Measurements from ENCODE around the gene SLIT3.

The SLIT3 gene

DNA sequence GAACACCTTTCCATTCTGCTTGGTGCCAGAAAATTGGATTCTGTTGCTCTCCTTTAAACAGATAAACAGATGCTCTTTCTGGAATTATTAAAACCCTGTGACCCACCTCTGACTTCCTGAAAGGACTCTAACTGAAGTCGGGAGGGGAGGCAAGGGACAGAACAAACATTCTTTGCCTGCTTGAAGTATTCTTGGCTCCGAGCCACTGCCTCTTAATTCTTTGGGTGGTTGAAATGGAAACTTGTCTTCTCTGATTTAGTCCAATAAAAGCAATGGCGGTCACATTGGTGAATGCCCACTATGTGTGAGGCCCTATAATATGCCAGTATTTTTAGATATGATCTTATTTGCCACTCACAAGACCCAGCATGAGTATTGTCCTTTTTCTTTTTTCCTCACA is 236.8 kb downstream of the SLIT3 start:
- DNase-seq = no peak

GRCh38 chr5:169063316-169063953 is 237.5 kb downstream of the SLIT3 start:
- DNase-seq = no peak

- no peak for DNase-seq
Measured at GRCh38 chr5:169062690-169063089, 238.2 kb downstream of the SLIT3 start.

DNA sequence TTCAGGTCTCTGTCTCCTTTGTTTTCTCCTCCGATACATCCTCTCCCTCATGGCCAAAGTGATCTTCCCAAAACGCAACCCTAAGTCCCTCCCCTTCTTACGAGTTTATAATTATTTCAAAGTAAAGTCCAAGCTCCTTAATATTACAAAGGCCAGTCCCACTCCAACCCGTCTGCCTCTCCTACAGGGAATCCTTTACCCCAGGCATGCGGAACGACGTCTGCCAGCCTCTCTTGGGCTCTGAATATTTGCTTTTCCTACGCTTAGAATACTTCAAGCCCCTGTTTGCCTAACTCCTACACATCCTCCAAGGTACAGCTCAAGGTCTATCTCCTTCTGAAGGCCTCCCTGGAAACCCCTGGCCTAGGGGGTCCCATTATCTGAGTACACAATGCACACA is 246.4 kb downstream of the SLIT3 start:
- no peak for DNase-seq

DNA sequence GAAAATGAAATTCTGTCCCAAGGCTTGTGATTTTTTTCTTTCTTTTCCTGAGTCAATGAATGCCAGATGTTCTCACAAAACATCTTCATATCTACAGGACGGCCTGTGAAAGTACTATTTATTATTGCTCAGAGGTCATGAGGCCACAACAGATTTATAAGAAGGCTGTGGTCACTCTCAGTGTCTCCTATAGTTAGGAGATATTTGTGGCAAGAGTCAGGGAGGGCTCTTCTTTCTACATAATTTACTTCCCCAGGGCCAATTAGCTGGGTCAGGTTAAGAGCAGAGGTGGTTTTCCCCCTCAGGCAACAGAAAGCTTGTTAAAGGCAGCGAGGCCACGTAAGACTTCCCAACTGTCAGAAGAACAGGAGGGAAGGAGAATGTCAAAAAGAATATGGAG is 248.7 kb downstream of the SLIT3 start:
- no peak for DNase-seq

- DNase-seq = no peak
Measured at GRCh38 chr5:169051351-169051750, 249.6 kb downstream of the SLIT3 start.

DNA sequence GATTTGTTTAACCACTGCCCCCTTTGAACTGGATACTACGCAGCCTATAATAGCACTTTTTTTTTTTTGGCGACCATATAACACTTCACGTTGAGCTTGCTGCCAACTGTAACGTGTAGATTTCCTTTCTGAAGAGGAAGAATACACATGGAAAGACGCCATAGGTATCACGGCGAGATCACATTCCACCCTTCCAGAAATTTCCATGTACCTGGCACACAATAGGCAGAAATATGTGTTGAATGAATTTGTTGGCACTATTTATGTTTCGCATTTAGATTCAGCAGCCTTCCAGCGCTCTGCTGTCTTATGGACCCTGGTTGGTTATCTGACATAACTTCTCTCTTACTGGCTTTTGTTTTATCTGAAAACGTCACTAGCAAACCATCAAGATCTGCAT is 250.3 kb downstream of the SLIT3 start:
- no peak for DNase-seq

DNA sequence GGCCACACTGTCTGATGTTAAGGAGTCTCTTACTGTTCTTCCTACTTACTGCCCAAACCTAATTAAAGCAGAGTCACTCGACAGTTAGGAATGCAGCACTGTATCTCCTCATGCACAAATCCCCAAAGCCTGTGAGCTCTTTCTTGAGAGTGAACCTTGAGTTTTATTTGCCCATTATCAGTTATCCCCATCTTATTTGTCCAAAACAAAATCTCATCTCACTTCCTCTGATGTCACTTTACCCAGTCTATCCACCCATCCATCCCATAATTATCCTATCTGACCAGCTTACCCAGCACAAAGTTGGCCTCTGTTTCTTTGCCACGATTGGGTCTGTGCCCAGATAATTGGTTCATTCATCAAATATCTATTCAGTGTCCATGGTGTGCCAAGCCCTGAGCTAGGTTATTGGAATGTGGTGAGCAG is 250.8 kb downstream of the SLIT3 start:
- DNase-seq = no peak

- DNase-seq = no peak
Measured at GRCh38 chr5:169049712-169050111, 251.2 kb downstream of the SLIT3 start.

DNA sequence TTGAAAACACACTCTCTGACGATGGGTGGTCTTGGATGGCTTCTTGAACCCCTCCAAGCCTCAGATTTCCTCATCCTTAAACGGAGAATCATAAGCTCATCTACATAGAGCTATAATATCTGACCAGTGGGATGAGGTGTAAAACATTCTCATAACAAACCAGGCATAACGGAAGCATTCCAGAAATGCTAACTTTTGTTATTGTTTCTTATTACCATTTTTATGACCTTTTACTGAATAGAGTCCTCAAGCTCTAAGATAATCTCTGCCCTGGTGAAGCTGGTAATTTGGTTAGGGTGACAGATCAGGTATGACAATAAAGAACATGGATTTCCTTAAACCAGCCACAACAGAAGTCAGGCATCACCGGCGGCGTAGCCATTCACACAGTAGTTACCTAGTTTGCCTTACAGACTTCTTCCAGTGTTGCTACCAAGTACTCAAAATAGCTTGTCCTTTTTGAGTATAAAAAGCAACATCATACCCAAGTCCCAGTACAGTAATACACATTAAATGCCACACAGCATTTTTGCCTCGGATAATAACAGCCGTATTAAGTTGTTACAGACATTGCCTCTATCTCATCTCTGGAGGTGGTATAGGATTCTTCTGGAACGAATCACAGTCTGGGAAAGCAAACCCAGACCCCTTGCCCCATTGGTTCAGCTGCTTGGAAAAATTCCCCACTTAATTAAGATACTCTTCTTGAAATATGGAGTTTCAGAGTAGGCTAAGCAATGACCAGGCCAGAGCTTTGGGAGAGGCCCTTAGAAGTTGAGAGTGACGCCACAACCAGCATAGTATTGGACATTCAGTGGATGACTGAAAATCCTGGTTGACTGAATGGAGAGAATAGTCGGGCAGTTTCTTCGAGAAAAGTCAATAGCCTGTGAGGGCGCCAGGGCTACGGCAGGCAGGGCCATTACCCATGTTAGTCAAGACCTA is 252.5 kb downstream of the SLIT3 start:
- no peak for DNase-seq

- no peak for DNase-seq
Measured at GRCh38 chr5:169044962-169045361, 256.0 kb downstream of the SLIT3 start.

DNA sequence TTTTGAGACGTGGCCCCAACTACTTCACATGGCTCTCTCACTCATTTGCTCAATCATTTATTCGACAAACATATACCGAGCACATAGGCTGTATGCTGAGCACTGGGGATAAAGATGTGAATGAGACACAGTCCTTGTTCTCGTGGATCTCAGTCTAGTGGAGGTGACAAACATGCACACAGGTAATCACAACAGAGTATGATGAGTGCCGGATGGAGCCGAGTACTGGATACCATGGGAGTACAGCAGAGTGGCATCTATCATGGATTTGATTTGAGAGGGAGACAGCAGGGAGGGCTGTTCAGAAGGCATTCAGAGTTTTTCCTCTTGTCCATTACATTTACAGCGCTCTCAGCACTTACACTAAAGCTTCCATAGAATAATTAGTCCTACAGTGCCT is 259.8 kb downstream of the SLIT3 start:
- no peak for DNase-seq

DNA sequence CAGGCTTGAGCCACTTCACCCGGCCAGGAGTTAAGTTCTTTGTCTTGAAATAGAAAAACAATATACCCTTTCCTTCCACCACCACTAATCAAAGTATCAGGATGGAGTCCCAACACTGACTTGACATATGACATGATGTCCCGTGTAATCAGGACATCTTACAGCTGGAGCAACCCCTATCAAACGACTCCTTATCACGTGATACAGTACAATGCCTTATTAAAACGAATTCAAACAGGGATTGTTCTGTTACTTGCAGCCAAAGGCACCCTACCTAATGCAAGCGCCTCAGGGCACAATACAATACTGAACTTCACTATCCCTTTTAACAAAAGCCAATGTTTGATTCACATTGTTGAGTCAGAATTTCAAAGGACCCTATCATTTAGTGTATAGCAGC is 261.3 kb downstream of the SLIT3 start:
- DNase-seq = no peak

DNA sequence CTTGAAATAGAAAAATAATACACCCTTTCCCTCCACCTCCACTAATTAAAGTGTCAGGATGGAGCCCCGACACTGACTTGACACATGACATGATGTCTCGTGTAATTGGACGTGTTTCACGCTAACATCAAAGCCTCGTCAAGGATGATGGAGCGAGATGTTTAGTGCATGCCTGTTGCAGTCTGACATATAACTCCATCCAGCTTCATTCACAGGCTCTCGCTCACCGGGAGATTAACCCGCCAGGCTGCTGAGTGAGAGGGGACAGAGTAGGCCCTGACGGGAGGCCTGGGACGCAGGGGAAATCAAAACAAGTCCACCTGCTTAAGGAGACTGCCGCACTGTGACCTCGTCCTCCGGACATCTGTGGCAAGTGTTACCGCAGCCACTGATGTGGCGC is 263.5 kb downstream of the SLIT3 start:
- no peak for DNase-seq

GRCh38 chr5:169036079-169036805 is 264.7 kb downstream of the SLIT3 start:
- DNase-seq = no peak

GRCh38 chr5:169029661-169030274 is 271.2 kb downstream of the SLIT3 start:
- DNase-seq = no peak

GRCh38 chr5:169029037-169029436 is 271.9 kb downstream of the SLIT3 start:
- no peak for DNase-seq

DNA sequence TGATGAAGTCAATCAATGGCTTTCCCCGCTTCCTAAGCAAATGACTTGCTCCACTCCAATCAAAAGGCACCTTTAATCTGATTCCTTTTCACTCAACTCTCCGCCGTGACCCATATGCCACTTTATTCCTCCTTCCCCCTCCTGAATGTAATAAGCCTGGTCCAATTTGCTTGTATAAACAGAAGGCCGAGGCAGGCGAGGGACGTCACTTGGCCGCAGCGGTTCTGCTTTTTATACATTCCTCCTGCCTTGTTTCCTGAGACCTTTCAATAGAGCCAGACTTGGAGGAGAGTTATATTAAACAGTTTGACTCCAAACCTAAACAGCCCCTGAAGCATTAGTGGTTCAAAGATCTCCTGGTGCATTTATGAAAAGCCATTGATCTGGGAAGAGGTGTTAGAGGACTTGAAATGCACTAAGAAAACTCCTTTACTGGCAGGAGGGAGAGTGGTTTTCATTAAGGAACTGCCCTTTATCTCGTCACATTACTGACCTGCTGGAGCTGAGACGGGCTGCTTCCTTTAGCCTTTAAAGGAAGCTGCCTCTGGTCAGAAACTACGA is 273.4 kb downstream of the SLIT3 start:
- DNase-seq = no peak

GRCh38 chr5:169025491-169025890 is 275.4 kb downstream of the SLIT3 start:
- DNase-seq = no peak

GRCh38 chr5:169024421-169024820 is 276.5 kb downstream of the SLIT3 start:
- no peak for DNase-seq

DNA sequence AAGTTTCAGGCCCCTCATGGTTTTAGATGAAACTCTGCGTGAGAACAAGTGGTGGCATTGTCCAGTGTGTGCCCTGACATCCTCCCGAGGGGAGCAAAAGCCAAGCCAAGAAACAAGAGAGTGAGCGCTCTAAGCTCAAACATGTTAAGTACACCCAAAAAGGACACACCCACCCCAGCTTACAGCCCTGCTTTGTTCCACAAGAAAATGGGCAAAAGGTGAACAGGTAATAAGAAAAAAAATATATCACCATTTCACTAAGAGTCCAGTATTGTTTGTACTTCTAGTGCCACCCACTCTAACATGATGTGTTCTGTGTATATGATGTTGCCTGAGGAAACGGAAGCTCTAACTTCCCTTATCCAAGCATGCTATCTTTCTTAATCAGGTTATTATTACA is 278.2 kb downstream of the SLIT3 start:
- DNase-seq = no peak

DNA sequence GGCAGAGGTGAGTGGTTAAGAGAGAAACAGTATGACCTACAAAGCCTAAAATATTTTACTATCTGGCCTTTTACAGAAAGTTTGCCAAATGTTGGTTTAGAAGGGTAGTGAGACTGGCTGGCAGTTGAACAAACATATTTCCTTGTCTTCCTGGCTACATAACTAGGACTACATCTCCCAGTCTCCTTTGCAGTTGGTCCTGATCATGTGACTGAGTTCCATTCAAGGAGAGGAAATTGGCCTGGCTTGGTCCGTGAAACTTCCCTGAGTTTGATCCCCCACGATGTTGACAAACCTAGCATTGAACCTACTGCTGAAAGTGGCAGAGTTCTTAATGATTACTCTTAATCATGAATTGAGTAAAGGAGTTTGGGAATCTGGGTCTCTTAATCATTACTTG is 280.8 kb downstream of the SLIT3 start:
- no peak for DNase-seq

DNA sequence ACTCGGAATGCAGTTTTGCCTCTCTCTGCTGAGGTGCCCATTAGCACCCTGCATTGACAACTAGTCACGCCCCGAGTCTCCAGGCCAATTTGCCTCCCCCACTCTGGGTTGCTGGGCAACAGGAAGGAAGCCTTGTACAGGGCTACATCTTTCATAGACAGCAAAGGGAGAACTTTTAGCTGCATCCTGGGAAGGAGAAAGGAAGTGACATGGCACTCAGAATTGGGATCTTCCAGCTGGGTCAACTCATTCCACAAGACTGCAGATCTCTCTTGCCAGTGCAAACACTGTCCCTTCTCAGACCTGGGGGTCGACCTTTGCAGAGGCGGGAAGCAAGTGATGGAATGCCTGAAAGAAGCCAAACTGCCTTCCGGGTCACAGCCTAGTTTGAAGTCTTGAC is 282.0 kb downstream of the SLIT3 start:
- DNase-seq = no peak
